Adrenal gland (tissue), 12 donors: ENCODE data around the gene HID1. TPM values are rescaled to one million over a fixed set of nuclear protein-coding genes. Genes with fewer than 3 reads are reported as not detected.

ENCODE experiments used
- DNase-seq, 7 donors: peaks; one replicate each; pipeline ENCODE4 v3.0.0-alpha.2; 2019 to 2020
- H3K27ac ChIP-seq, 5 donors: fragments of 200-600 bp; sonication (generic) in 4 of 5; 1 replicate in 3 of 5; 2 replicates in 2 of 5; pipeline versions ENCODE4 v1.5.1 to v1.8.0; 2016 to 2020; ENCODE audit warnings: mild to moderate bottlenecking in 1 of 5
- H3K27me3 ChIP-seq: fragments of 200-600 bp; 2 replicates; pipeline ENCODE4 v1.8.0; 2021
- H3K36me3 ChIP-seq, 2 donors: fragments of 200-600 bp; replicated peaks in 1 of 2; 1 replicate in 1 of 2; 2 replicates in 1 of 2; pipeline versions ENCODE4 v1.5.1 to v1.8.0; 2018 to 2022
- H3K4me1 ChIP-seq, 2 donors: fragments of 200-600 bp; replicated peaks in 1 of 2; 1 replicate in 1 of 2; 2 replicates in 1 of 2; pipeline versions ENCODE4 v1.5.1 to v1.8.0; 2018 to 2021
- H3K4me3 ChIP-seq, 4 donors: fragments of 200-600 bp; sonication (generic) in 3 of 4; one replicate each; pipeline ENCODE4 v1.5.1; 2016 to 2018
- H3K9me3 ChIP-seq, 3 donors: fragments of 200-600 bp; sonication (generic) in 1 of 3; replicated peaks in 1 of 3; 1 replicate in 2 of 3; 2 replicates in 1 of 3; pipeline versions ENCODE4 v1.5.1 to v1.8.0; 2016 to 2021
- POLR2A ChIP-seq, 2 donors: fragments of 450-650 bp; IDR thresholded peaks; one replicate each; pipeline ENCODE4 v1.6.1; 2017; ENCODE audit warnings: antibody characterized with exemption in 2 of 2, mild to moderate bottlenecking in 2 of 2, moderate library complexity in 1 of 2
- WGBS, 4 donors: extraction: QIAGEN DNeasy Blood & Tissue Kit in 2 of 4; methylation state at CpG; one replicate each; pipeline versions ENCODE4 v1.1.5 to v1.1.7; 2013 to 2017; 5-methylcytosine and 5-hydroxymethylcytosine counted together
- intact Hi-C, 2 donors: fragments of 100-400 bp; cut with DNase I; formaldehyde crosslinking; loops; one replicate each; pipeline versions ENCODE4 v1.14.1 to v1.15.0; 2022 to 2023
- polyA plus RNA-seq, 3 donors: library from polyadenylated mRNA; stranded (reverse); fragments of 200-250 nt in 2 of 3; fragments of 350-450 nt in 1 of 3; fragmentation: Illumina TruSeq in 1 of 3; extraction: RNeasy Lipid Tissue Mini Kit (QIAGEN cat#74804) in 1 of 3; gene quantifications; one replicate each; pipeline ENCODE4 v1.2.3, GENCODE V29; 2013 to 2014
- total RNA-seq, 9 donors: library from RNA; depleted of rRNA in 4 of 9; stranded (reverse); fragments of >200 nt in 4 of 9; fragments of 120-200 nt in 1 of 9; fragmentation: NEBNext Ultra II Directional in 1 of 9; extraction: Animal tissue kit (Norgen Biotek cat#: 25700) in 1 of 9; gene quantifications; one replicate each; pipeline versions ENCODE4 v1.1.0 to v1.2.4, GENCODE V29; 2013 to 2023
- TF ChIP-seq, protein P1 (sequence below), 6 experiments: fragments of 450-650 bp in 4 of 6; fragments of 200-600 bp in 2 of 6; sonication (generic) in 1 of 6; IDR thresholded peaks; 1 replicate in 5 of 6; 2 replicates in 1 of 6; pipeline versions ENCODE4 v1.5.1 to v1.8.0; 2016 to 2021; ENCODE audit warnings: antibody characterized with exemption in 6 of 6, mild to moderate bottlenecking in 2 of 6, moderate library complexity in 1 of 6
- donor health status: healthy with polysubstance abuse.
- donor health status: Bipolar disorder and iron deficiency.
- donor health status: DM: yes; HTN: yes; CAD: no.
- donor health status: DM: no; HTN: no; CAD: no.
- donor health status: DM: no; HTN: no; CAD: no.
- donor health status: DM: yes; HTN: yes; CAD: no.

The HID1 gene
- total and polyA plus RNA-seq, 12 donors = 2.8 to 42.6 (median 8.3) TPM

DNA sequence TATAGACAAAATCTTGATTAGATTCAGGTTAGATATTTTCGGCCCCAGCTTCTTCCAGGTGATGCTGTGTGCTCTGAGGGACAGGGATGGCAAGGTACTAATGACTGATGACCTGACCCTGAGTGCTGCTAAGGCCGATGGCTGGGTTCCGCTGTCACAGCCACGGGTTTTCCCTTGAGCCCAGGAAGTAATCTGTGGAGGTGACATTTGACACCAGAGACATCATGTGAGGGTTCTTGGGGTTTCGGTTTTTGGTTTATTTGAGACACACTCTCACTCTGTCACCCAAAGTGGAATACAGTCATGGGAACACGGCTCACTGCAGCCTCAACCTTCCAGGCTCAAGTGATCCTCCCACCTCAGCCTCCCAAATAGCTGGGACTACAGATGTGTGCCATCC, 27.0 kb downstream of the HID1 start:
- H3K9me3 ChIP-seq = no peaks in the 10 kb centered on the region
- no peak for TF ChIP-seq POLR2A (IDR thresholded peaks at IDR 0.05)
- TF ChIP-seq, protein P1, sequence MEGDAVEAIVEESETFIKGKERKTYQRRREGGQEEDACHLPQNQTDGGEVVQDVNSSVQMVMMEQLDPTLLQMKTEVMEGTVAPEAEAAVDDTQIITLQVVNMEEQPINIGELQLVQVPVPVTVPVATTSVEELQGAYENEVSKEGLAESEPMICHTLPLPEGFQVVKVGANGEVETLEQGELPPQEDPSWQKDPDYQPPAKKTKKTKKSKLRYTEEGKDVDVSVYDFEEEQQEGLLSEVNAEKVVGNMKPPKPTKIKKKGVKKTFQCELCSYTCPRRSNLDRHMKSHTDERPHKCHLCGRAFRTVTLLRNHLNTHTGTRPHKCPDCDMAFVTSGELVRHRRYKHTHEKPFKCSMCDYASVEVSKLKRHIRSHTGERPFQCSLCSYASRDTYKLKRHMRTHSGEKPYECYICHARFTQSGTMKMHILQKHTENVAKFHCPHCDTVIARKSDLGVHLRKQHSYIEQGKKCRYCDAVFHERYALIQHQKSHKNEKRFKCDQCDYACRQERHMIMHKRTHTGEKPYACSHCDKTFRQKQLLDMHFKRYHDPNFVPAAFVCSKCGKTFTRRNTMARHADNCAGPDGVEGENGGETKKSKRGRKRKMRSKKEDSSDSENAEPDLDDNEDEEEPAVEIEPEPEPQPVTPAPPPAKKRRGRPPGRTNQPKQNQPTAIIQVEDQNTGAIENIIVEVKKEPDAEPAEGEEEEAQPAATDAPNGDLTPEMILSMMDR (IDR thresholded peaks at IDR 0.05) = no peak
- no peak for DNase-seq
- H3K27ac ChIP-seq = no peak overlapping the region
- peaks cover 10% of the 10 kb centered on the region for H3K27me3 ChIP-seq
- no peaks in the 10 kb centered on the region for H3K4me1 ChIP-seq
- 39 to 46% (median 43%) methylated on average over 6 of the region's 6 CpGs for WGBS, 4 donors
- intact Hi-C loops = no loop called here
- H3K36me3 ChIP-seq = no peaks in the 10 kb centered on the region
- no peak overlapping the region for H3K4me3 ChIP-seq

GRCh38 chr17:74943808-74944522, 28.6 kb downstream of the HID1 start:
- no peak overlapping the region for H3K27ac ChIP-seq
- intact Hi-C loops = no loop called here
- TF ChIP-seq POLR2A (IDR thresholded peaks at IDR 0.05) = no peak
- TF ChIP-seq, protein P1 (IDR thresholded peaks at IDR 0.05) = no peak
- H3K4me1 ChIP-seq = no peaks in the 10 kb centered on the region
- 72 to 83% (median 77%) methylated on average over 13 of the region's 13 CpGs for WGBS, 4 donors
- no peak overlapping the region for H3K4me3 ChIP-seq
- no peaks in the 10 kb centered on the region for H3K36me3 ChIP-seq
- H3K27me3 ChIP-seq = peaks cover 10% of the 10 kb centered on the region
- H3K9me3 ChIP-seq = no peaks in the 10 kb centered on the region
- no peak for DNase-seq

DNA sequence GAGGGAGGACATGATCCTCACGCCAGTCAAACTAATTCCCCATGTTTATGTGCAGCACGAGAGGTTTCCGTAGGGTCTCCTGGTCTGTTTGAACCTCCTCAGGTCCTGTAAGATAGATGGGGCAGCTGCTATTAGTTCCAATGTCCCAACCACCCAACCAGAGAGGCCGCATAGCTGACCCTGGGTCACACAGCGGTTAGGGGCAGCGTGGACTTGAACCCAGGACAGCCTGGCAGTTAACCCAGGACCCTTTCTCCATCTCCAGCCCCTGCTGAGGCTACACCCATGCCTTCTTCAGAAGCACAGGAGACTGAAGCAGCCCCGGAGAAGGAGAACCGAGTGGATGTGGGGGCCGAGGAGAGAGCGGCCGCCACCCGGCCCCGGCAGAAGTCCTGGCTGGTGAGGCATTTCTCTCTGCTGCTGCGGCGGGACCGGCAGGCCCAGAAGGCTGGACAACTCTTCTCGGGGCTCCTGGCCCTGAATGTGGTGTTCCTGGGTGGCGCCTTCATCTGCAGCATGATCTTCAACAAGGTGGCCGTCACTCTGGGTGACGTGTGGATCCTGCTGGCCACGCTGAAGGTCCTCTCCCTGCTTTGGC, 31.3 kb downstream of the HID1 start:
- no peaks in the 10 kb centered on the region for H3K36me3 ChIP-seq
- WGBS, 4 donors = 78 to 84% (median 80%) methylated on average over 3 to 21 of the region's 21 CpGs
- intact Hi-C loops = no loop called here
- H3K4me3 ChIP-seq = no peak overlapping the region
- H3K4me1 ChIP-seq = no peaks in the 10 kb centered on the region
- TF ChIP-seq, protein P1 (IDR thresholded peaks at IDR 0.05) = no peak
- TF ChIP-seq POLR2A (IDR thresholded peaks at IDR 0.05) = no peak
- no peaks in the 10 kb centered on the region for H3K9me3 ChIP-seq
- H3K27me3 ChIP-seq = peaks cover 25% of the 10 kb centered on the region
- no peak overlapping the region for H3K27ac ChIP-seq
- DNase-seq = no peak

DNA sequence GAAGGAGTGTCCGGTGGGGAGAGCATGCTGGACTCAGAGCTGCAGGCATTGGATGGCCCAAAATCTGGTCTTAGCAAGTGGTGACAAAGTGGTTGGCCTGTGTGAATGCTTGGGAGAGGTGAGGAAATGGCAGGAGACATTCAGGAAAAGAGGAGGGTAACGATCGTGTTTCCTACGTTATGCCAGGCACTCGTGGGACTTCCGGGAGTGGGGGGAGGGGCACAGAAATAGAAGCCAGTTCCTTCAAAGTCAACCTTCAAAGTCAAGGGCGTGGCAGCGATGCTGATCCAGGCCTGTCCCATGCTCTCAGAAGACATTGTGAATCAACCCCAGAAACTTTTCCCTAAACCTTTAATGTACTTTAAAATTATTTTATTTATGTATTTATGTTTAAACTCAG, 33.0 kb downstream of the HID1 start:
- Histone ChIP-seq H3K36me3 (no peaks in the 10 kb centered on the region), H3K4me3 (no peak overlapping the region), H3K27ac (no peak overlapping the region), H3K4me1 (no peaks in the 10 kb centered on the region), H3K27me3 (peaks cover 41% of the 10 kb centered on the region), H3K9me3 (no peaks in the 10 kb centered on the region)
- 45 to 50% (median 49%) methylated on average over 8 of the region's 8 CpGs for WGBS, 4 donors
- DNase-seq = no peak
- intact Hi-C loops = no loop called here
- TF ChIP-seq POLR2A (IDR thresholded peaks at IDR 0.05) = no peak
- TF ChIP-seq, protein P1 (IDR thresholded peaks at IDR 0.05) = no peak
